Measurements from ENCODE around the gene SPRR2A.
"Not testable (repeated sequence)": the region's sequence is repeated elsewhere in the genome, so short reads cannot be mapped to it uniquely, and the experiment has no call there.

SPRR2A gene

DNA sequence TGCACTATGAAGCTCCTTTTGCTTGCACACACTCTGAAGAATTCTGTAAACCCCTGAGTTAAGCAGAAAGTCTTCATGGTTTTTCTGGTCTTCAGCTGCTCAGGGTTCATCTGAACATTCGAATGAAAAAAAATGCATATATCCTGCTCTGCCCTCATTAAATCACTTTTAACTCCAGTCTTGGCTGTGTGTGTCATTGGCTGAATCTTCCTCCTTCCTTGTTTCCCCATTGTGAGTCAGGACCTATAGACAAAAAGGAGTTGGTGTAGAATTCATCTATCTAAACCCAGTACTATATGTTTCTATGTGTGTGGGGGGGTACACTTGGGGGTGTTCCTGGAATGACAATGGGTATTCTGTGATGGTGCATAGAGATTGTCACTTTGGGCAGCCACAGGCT lies 32.9 kb downstream of the SPRR2A start:
- no peak for DNase-seq
- ATAC-seq = no peak

DNA sequence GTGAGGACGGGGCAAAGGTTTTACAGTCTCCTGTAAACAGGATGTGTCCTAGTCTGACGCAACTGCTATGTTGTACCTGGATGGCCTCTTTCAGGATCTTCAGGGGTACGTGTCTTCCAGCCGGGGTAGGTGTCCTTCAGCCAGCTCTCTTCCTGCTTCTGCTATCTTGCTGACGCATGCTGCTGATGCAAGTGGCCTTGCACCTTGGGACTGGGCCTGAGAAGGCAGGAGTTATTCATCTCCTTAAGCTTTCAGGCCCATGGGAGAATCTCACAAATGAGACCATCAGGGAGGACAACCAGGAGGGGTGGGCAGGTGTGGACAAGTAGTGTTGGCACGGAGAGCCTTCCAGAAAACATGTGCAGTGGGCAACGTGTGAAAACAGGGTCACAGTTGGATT lies 34.2 kb downstream of the SPRR2A start:
- no peak for ATAC-seq
- DNase-seq = no peak

DNA sequence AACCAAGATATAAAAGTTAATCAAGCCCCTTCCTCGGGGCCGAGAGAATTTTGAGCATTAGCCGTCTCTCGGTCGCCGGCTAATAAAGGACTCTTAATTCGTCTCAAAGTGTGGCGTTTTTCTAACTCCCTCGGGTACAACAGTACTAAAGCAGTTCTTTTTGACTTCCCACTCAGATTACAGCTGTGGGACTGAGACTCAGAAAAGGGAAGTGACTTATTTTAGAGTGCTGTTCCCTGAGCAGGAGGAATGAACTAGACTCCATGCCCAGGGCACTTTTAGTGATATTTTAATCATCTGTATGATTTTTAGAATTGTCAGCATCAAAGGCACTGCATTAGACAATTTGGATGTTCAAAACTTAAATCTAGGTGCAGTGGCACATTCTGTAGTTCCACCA lies 35.0 kb downstream of the SPRR2A start:
- DNase-seq, ATAC-seq: not testable (repeated sequence)

DNA sequence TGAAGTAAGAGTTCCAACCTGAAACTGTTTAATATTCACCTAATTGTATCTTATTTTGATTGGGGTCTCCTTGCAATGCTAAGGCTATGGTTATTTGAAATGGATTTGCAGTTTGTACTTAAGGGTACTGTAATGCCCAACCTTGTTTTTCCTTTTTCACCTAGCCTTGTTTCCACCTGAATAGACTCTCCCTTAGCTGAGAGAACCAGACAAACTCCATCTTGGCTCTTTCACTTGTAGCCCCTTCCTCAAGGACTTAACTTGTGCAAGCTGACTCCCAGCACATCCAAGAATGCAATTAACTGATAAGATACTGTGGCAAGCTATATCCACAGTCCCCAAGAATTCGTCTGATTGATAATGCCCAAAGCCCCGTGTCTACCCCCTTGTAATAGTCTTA lies 35.5 kb downstream of the SPRR2A start:
- ATAC-seq = not testable (repeated sequence)

DNA sequence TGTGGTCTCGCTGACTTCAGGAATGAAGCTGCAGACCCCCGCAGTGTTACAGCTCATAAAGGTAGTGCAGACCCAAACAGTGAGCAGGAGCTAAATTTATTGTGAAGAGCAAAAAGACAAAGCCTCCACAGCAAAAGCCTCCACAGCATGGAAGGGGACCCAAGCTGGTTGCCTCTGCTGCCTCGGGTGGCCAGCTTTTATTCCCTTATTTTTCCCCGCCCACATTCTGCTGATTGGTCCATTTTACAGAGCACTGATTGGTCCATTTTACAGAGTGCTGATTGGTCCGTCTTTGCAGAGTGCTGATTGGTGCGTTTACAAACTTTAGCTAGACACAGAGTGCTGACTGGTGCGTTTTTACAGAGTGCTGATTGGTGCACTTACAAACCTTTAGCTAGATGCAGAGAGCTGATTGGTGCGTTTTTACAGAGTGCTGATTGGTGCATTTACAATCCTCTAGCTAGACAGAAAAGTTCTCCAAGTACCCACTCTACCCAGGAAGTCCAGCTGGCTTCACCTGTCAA lies 46.0 kb downstream of the SPRR2A start:
- not testable (repeated sequence) for DNase-seq, ATAC-seq

More for the DNA sequence above, 35.5 kb downstream of the SPRR2A start:
- not testable (repeated sequence) for DNase-seq
